ENCODE results near the gene AGBL1. TPM values are rescaled to one million over a fixed set of nuclear protein-coding genes. Genes with fewer than 3 reads are reported as not detected.

Gene AGBL1
- total RNA-seq, 1 donor from 2014 or later = not detected

DNA sequence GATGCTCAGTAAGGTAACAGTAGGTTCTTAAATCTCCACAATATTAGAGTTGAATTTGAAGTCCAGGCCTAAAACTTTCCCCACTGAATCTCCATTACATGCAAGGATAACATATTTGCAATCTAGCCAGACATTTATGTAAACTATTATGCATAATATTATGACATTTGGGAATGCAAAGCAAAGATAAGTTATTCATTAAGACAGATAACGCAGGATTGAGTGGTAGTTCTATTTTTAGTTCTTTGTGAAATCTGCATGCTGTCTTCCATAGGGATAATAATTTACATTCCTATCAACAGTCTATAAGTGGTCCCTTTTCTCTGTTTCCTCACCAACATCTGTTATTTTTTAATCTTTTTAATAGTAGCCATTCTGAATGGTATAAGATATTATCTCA, 333.5 kb downstream of the AGBL1 start:
- Histone ChIP-seq H2AFZ (ENCODE audit: low read depth, low read length) (no peak overlapping the region), H3K9me3 (ENCODE audit: insufficient read depth, low read depth, low read length) (no peaks in the 10 kb centered on the region), H3K4me2 (ENCODE audit: low read length) (no peak overlapping the region), H3K4me1 (ENCODE audit: insufficient read depth, low read length) (no peaks in the 10 kb centered on the region), H4K20me1 (ENCODE audit: insufficient read depth, low read length) (no peaks in the 10 kb centered on the region), H3K27ac (ENCODE audit: low read depth, low read length) (no peak overlapping the region), H3K36me3 (ENCODE audit: insufficient read depth, low read length) (no peaks in the 10 kb centered on the region), H3K27me3 (ENCODE audit: insufficient read depth, low read length) (no peaks in the 10 kb centered on the region), H3K9ac (ENCODE audit: low read length) (no peak overlapping the region), H3K4me3 (ENCODE audit: insufficient read depth, low read depth, low read length) (no peak overlapping the region), H3K79me2 (ENCODE audit: insufficient read depth, low read length) (no peaks in the 10 kb centered on the region)
- Mint-ChIP-seq H3K4me1 (ENCODE audit: low read depth, unreplicated experiment) (no peaks in the 10 kb centered on the region), H3K36me3 (ENCODE audit: low read depth, unreplicated experiment) (no peaks in the 10 kb centered on the region), H3K27ac (ENCODE audit: unreplicated experiment) (no peak overlapping the region), H3K9me3 (ENCODE audit: unreplicated experiment) (no peaks in the 10 kb centered on the region), H3K4me3 (ENCODE audit: unreplicated experiment) (no peak overlapping the region), H3K27me3 (ENCODE audit: low read depth, unreplicated experiment) (peaks cover 6% of the 10 kb centered on the region)
- DNase-seq (ENCODE audit: low read depth) (no peak), FAIRE-seq (no peak)
- TF ChIP-seq EZH2 (IDR thresholded peaks at IDR 0.05; ENCODE audit: insufficient read depth, low read length) = no peak
- TF ChIP-seq, protein P1, sequence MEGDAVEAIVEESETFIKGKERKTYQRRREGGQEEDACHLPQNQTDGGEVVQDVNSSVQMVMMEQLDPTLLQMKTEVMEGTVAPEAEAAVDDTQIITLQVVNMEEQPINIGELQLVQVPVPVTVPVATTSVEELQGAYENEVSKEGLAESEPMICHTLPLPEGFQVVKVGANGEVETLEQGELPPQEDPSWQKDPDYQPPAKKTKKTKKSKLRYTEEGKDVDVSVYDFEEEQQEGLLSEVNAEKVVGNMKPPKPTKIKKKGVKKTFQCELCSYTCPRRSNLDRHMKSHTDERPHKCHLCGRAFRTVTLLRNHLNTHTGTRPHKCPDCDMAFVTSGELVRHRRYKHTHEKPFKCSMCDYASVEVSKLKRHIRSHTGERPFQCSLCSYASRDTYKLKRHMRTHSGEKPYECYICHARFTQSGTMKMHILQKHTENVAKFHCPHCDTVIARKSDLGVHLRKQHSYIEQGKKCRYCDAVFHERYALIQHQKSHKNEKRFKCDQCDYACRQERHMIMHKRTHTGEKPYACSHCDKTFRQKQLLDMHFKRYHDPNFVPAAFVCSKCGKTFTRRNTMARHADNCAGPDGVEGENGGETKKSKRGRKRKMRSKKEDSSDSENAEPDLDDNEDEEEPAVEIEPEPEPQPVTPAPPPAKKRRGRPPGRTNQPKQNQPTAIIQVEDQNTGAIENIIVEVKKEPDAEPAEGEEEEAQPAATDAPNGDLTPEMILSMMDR (IDR thresholded peaks at IDR 0.05; ENCODE audit: insufficient read depth, low read depth, low read length) = no peak

DNA sequence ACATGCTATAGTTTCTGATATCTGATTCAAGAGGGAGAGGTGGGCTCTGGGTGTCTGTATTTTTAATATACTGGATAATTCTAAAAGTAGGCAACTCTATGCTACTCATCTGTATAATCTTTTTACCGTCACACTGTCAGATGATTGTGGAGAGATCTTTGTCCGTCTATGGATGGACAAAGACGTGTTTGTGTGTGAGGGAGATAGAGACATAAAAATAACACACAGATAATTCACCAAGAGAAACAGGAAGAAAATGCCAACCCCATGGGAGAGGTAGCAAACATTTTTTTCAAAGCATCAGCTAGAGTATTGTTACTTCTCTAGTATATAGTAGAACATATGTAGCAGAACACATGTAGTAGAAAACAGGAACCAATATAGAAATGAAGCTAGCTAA, 346.1 kb downstream of the AGBL1 start:
- no peak overlapping the region for H3K4me3 ChIP-seq (ENCODE audit: insufficient read depth, low read depth, low read length)
- no peak for FAIRE-seq

DNA sequence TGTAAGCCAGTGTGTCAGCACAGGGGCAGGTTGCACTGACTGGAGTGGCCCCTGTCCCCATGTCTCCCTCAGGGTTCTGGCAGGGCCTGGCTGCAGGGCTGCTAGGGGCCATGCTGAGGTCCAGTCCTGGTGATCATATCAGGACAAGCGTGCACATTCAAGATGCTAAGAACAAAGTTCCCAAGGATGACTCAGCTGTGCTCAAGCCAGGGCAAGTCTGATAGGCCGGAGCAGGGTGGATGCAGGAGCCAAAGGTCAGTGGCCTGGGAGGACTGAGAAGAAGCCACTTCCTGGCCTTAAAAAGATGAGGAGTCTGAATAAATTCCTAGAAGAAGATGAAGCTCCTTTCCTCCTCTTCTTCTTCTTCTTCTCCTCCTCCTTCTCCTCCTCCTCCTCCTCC, 353.2 kb downstream of the AGBL1 start:
- H3K4me2 ChIP-seq (ENCODE audit: low read length) = no peak overlapping the region
- no peak overlapping the region for H3K27ac Mint-ChIP-seq (ENCODE audit: unreplicated experiment)
- H3K36me3 ChIP-seq (ENCODE audit: insufficient read depth, low read length) = no peaks in the 10 kb centered on the region
- H3K9me3 Mint-ChIP-seq (ENCODE audit: unreplicated experiment) = no peaks in the 10 kb centered on the region
- H3K36me3 Mint-ChIP-seq (ENCODE audit: low read depth, unreplicated experiment) = no peaks in the 10 kb centered on the region
- H3K4me3 Mint-ChIP-seq (ENCODE audit: unreplicated experiment) = no peak overlapping the region
- peaks cover 2% of the 10 kb centered on the region for H3K27me3 Mint-ChIP-seq (ENCODE audit: low read depth, unreplicated experiment)
- TF ChIP-seq, protein P1 (IDR thresholded peaks at IDR 0.05; ENCODE audit: insufficient read depth, low read depth, low read length) = no peak
- no peak for TF ChIP-seq EZH2 (IDR thresholded peaks at IDR 0.05; ENCODE audit: insufficient read depth, low read length)
- H3K27ac ChIP-seq (ENCODE audit: low read depth, low read length) = no peak overlapping the region
- H3K27me3 ChIP-seq (ENCODE audit: insufficient read depth, low read length) = no peaks in the 10 kb centered on the region
- H4K20me1 ChIP-seq (ENCODE audit: insufficient read depth, low read length) = no peaks in the 10 kb centered on the region
- H3K4me1 Mint-ChIP-seq (ENCODE audit: low read depth, unreplicated experiment) = no peaks in the 10 kb centered on the region
- H2AFZ ChIP-seq (ENCODE audit: low read depth, low read length) = no peak overlapping the region
- H3K9ac ChIP-seq (ENCODE audit: low read length) = no peak overlapping the region
- FAIRE-seq = no peak
- no peaks in the 10 kb centered on the region for H3K79me2 ChIP-seq (ENCODE audit: insufficient read depth, low read length)
- H3K4me1 ChIP-seq (ENCODE audit: insufficient read depth, low read length) = no peaks in the 10 kb centered on the region
- H3K4me3 ChIP-seq (ENCODE audit: insufficient read depth, low read depth, low read length) = no peak overlapping the region
- H3K9me3 ChIP-seq (ENCODE audit: insufficient read depth, low read depth, low read length) = no peaks in the 10 kb centered on the region
- no peak for DNase-seq (ENCODE audit: low read depth)

More for the DNA sequence above, 346.1 kb downstream of the AGBL1 start:
- Histone ChIP-seq H3K4me2 (ENCODE audit: low read length) (no peak overlapping the region), H3K9ac (ENCODE audit: low read length) (no peak overlapping the region), H4K20me1 (ENCODE audit: insufficient read depth, low read length) (no peaks in the 10 kb centered on the region), H3K9me3 (ENCODE audit: insufficient read depth, low read depth, low read length) (no peaks in the 10 kb centered on the region), H3K4me1 (ENCODE audit: insufficient read depth, low read length) (no peaks in the 10 kb centered on the region), H3K79me2 (ENCODE audit: insufficient read depth, low read length) (no peaks in the 10 kb centered on the region), H3K27ac (ENCODE audit: low read depth, low read length) (no peak overlapping the region), H2AFZ (ENCODE audit: low read depth, low read length) (no peak overlapping the region), H3K36me3 (ENCODE audit: insufficient read depth, low read length) (no peaks in the 10 kb centered on the region), H3K27me3 (ENCODE audit: insufficient read depth, low read length) (no peaks in the 10 kb centered on the region)
- H3K27me3 Mint-ChIP-seq (ENCODE audit: low read depth, unreplicated experiment) = peaks cover 3% of the 10 kb centered on the region
- no peaks in the 10 kb centered on the region for H3K36me3 Mint-ChIP-seq (ENCODE audit: low read depth, unreplicated experiment)
- H3K9me3 Mint-ChIP-seq (ENCODE audit: unreplicated experiment) = peaks cover 7% of the 10 kb centered on the region
- H3K27ac Mint-ChIP-seq (ENCODE audit: unreplicated experiment) = no peak overlapping the region
- H3K4me1 Mint-ChIP-seq (ENCODE audit: low read depth, unreplicated experiment) = no peaks in the 10 kb centered on the region
- H3K4me3 Mint-ChIP-seq (ENCODE audit: unreplicated experiment) = no peak overlapping the region
- TF ChIP-seq, protein P1 (IDR thresholded peaks at IDR 0.05; ENCODE audit: insufficient read depth, low read depth, low read length) = no peak
- no peak for TF ChIP-seq EZH2 (IDR thresholded peaks at IDR 0.05; ENCODE audit: insufficient read depth, low read length)
- no peak for DNase-seq (ENCODE audit: low read depth)
